ENCODE data around the gene TNFRSF13B. TPM values are rescaled to one million over a fixed set of nuclear protein-coding genes. Genes with fewer than 3 reads are reported as not detected.
"Not testable (repeated sequence)": the region's sequence is repeated elsewhere in the genome, so short reads cannot be mapped to it uniquely, and the experiment has no call there.

Gene TNFRSF13B
- total RNA-seq, 4 donors from 2014 or later: not detected

DNA sequence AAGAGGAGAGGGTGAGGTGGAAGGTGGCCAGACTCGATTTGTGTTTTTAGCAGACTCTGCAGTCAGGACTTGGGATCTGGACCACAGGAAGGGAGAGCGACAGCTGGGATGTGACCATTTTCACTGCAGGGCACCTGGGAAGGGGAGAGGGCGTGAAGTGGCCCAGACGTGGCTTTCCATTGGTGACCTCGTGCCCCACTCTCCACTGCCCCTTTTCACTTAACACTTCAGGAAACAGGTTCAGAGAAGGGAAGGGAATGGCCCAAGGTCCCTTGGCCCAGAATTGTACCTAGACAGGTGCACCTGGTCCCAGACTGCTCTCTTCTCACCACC lies 47.5 kb upstream of the TNFRSF13B start:
- Histone ChIP-seq H3K4me1 (peaks cover 25 to 45% of the 10 kb centered on the region in 2 donors), H3K9me3 (no peaks in the 10 kb centered on the region), H3K36me3 (no peaks in the 10 kb centered on the region), H3K4me3 (replicated peaks in 1 of 3) (no peak overlapping the region), H3K27ac (peak overlapping the region; percentile 75 to 99 (median 84)), H3K27me3 (no peaks in the 10 kb centered on the region)
- TF ChIP-seq CTCF (IDR thresholded peaks at IDR 0.05) (no peak), POLR2A (IDR thresholded peaks at IDR 0.05) (no peak)
- intact Hi-C loops (cut with DNase I): no loop called here
- DNase-seq: no peak
- 73 to 87% methylated on average over 5 of the region's 5 CpGs for WGBS, 2 donors

GRCh38 chr17:17018612-17019429 lies 46.9 kb upstream of the TNFRSF13B start:
- Histone ChIP-seq H3K4me1 (peaks cover 25 to 45% of the 10 kb centered on the region in 2 donors), H3K27ac (peak overlapping the region; percentile 75 to 99 (median 84)), H3K4me3 (replicated peaks in 1 of 3) (no peak overlapping the region), H3K36me3 (no peaks in the 10 kb centered on the region), H3K27me3 (no peaks in the 10 kb centered on the region), H3K9me3 (no peaks in the 10 kb centered on the region)
- WGBS, 2 donors: 56 to 58% methylated on average over 7 to 10 of the region's 10 CpGs
- DNase-seq: peak; percentile 99
- intact Hi-C loops (cut with DNase I): no loop called here
- TF ChIP-seq CTCF (IDR thresholded peaks at IDR 0.05) (peak in 1 of 6 experiments; percentile 5), POLR2A (IDR thresholded peaks at IDR 0.05) (peak in 1 of 2 donors; percentile 55)

GRCh38 chr17:17018021-17018441 lies 46.1 kb upstream of the TNFRSF13B start:
- WGBS, 2 donors: 58 to 67% methylated on average over 8 to 11 of the region's 11 CpGs

DNA sequence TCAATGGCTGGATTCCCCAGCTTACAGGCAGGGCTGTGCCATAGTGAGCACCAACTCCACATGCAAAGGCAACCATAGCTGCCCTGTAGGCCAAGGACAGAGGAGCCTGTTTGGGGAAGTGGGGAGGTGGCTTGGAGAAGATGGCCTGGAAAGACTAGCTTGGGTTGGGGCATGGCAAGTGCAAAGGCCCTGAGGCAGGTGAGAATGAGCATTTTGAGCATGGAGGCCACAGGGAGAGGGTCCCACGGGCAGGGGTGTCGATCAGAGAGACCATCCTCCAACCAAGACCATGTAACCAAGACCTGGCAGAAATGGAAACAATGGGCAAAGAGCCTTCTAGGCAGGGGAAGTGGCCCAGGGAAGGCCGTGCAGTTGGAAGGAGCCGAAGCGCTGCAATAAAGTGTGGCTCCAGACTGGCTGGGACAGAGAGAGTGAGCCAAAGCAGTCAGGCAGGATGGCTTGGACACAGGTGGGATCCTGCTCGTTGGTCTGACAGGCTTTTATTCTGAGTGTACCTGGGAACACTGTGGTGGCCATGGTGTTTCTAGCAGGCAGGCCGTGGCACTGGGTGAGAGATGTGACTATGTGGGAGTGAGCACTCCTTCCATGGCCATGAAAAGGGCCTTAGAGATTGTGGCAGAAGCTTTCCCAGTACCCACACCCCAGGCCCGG lies 45.6 kb upstream of the TNFRSF13B start:
- H3K4me1 ChIP-seq: peaks cover 25 to 45% of the 10 kb centered on the region in 2 donors
- WGBS, 2 donors: 85% methylated on average over 8 of the region's 8 CpGs
- no peaks in the 10 kb centered on the region for H3K27me3 ChIP-seq
- intact Hi-C loops (cut with DNase I): no loop called here
- no peaks in the 10 kb centered on the region for H3K36me3 ChIP-seq
- TF ChIP-seq POLR2A (IDR thresholded peaks at IDR 0.05) (no peak), CTCF (IDR thresholded peaks at IDR 0.05) (no peak)
- H3K27ac ChIP-seq: peak overlapping the region; percentile 75 to 99 (median 84)
- no peaks in the 10 kb centered on the region for H3K9me3 ChIP-seq
- peak; percentile 52 to 55 for DNase-seq
- H3K4me3 ChIP-seq (replicated peaks in 1 of 3): no peak overlapping the region

More at GRCh38 chr17:17018021-17018441, 46.1 kb upstream of the TNFRSF13B start:
- Histone ChIP-seq H3K9me3 (no peaks in the 10 kb centered on the region), H3K27ac (peak overlapping the region; percentile 75 to 99 (median 84)), H3K4me1 (peaks cover 25 to 45% of the 10 kb centered on the region in 2 donors), H3K36me3 (no peaks in the 10 kb centered on the region), H3K4me3 (replicated peaks in 1 of 3) (no peak overlapping the region), H3K27me3 (no peaks in the 10 kb centered on the region)
- peak in 1 of 2 donors; percentile 48 for DNase-seq
- intact Hi-C loops (cut with DNase I): no loop called here
- TF ChIP-seq POLR2A (IDR thresholded peaks at IDR 0.05): no peak
- TF ChIP-seq CTCF (IDR thresholded peaks at IDR 0.05): no peak

DNA sequence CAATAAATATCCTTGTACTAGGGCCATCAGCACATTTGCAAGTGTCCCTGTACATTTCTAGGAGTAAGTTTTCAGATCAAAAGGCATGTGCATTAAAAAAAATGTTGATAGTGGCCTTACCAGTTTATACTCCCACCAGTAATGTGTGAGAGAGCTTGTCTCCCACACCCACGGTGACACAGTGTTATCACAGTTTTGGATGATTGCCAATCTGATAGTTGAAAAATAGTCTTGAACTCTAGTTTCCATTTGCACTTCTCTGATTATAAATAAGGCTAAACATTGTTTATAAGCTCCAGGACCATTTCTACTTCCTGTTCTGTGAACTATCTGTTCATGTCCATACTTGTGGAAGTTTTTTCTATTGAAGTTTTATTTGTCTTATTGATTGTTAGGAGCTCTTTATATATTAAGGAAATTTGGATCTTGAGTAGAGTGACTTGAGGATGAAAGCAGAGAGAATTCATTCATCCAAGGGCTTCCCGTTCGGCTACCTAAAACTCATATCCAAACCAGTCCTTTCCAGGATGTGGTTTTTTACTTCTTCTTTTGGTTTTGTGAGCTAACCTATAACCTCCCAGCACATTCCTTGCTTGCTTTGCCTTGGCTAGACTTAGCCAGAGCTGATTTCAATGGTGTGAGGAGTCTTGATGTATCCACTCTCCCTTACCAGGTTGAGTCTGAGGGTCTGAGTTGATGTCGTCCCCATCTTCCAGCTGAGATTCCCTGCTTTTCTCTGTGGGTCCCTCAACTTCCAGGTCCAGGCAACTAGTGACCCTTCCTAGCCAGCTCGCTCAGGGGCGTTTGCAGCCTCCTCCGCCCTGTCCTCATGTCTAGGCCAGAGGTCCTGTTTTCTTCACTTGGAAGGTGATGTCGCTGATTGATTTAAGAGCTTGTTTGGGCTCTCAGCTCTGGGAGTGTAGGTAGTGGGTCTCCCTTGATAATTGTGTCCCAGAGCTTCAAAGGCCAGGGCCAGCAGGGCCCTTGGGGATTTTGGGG lies 44.6 kb upstream of the TNFRSF13B start:
- H3K27me3 ChIP-seq; H3K4me3 ChIP-seq (replicated peaks in 1 of 3); H3K36me3 ChIP-seq; H3K9me3 ChIP-seq; intact Hi-C loops (cut with DNase I); DNase-seq: not testable (repeated sequence)
- peak overlapping the region in 2 of 3 donors; percentile 75 to 84 for H3K27ac ChIP-seq
- peaks cover 25 to 40% of the 10 kb centered on the region in 2 donors for H3K4me1 ChIP-seq
- 85 to 86% methylated on average over 8 of the region's 8 CpGs for WGBS, 2 donors
